ENCODE data around the gene CETP.

- TF ChIP-seq CTCF (IDR thresholded peaks at IDR 0.05 in 4 of 5, conservative IDR thresholded peaks at IDR 0.05 in 1 of 5) (no peak), POLR2A (IDR thresholded peaks at IDR 0.05) (no peak)
Observed at GRCh38 chr16:57027067-57027466, 65.3 kb downstream of the CETP start.
